Smooth muscle cell (in vitro differentiated cells): ENCODE data around the gene CDK4. TPM values are rescaled to one million over a fixed set of nuclear protein-coding genes. Genes with fewer than 3 reads are reported as not detected.

Source experiments
- DNase-seq: peaks from one replicate; lab custom pipeline; 2025; ENCODE audit not compliant: unreplicated experiment; lab: John Stamatoyannopoulos, UW
- H2AFZ ChIP-seq: fragments of 200-600 bp; sonication (generic); 2 replicates; pipeline ENCODE4 v1.6.0; 2016; ENCODE audit warnings: antibody characterized with exemption, low read depth, mild to moderate bottlenecking
- H3F3A ChIP-seq: fragments of 200-600 bp; sonication (generic); 2 replicates; pipeline ENCODE4 v1.6.0; 2017; ENCODE audit warnings: antibody characterized with exemption, low read depth
- H3K27ac ChIP-seq: fragments of 200-600 bp; sonication (generic); 2 replicates; pipeline ENCODE4 v1.5.1; 2016; ENCODE audit warnings: low read depth, mild to moderate bottlenecking
- H3K27me3 ChIP-seq: fragments of 200-600 bp; sonication (generic); 2 replicates; pipeline ENCODE4 v1.6.1; 2016; ENCODE audit warnings: low read depth, mild to moderate bottlenecking
- H3K36me3 ChIP-seq: fragments of 200-600 bp; sonication (generic); 2 replicates; pipeline ENCODE4 v1.5.1; 2016; ENCODE audit warnings: low read depth
- H3K4me1 ChIP-seq: fragments of 200-600 bp; sonication (generic); 2 replicates; pipeline ENCODE4 v1.5.1; 2016; ENCODE audit warnings: low read depth
- H3K4me2 ChIP-seq: fragments of 200-600 bp; sonication (generic); 2 replicates; pipeline ENCODE4 v1.6.0; 2016; ENCODE audit warnings: mild to moderate bottlenecking
- H3K4me3 ChIP-seq: fragments of 200-600 bp; sonication (generic); 2 replicates; pipeline ENCODE4 v1.5.1; 2016; ENCODE audit warnings: mild to moderate bottlenecking
- H3K79me2 ChIP-seq: fragments of 200-600 bp; sonication (generic); 2 replicates; pipeline ENCODE4 v1.6.0; 2016; ENCODE audit warnings: low read depth, mild to moderate bottlenecking
- H3K9ac ChIP-seq: fragments of 200-600 bp; sonication (generic); 2 replicates; pipeline ENCODE4 v1.6.0; 2016; ENCODE audit warnings: low read depth
- H3K9me3 ChIP-seq: fragments of 200-600 bp; sonication (generic); replicated peaks from 2 replicates; pipeline ENCODE4 v1.5.1; 2016; ENCODE audit warnings: low read depth
- H4K20me1 ChIP-seq: fragments of 200-600 bp; sonication (generic); 2 replicates; pipeline ENCODE4 v1.6.0; 2016; ENCODE audit warnings: low read depth
- WGBS: methylation state at CpG from one replicate; pipeline ENCODE4 v1.1.7; 2016; ENCODE audit warnings: low lambda C conversion rate; 5-methylcytosine and 5-hydroxymethylcytosine counted together
- polyA plus RNA-seq: library from polyadenylated mRNA; unstranded; fragments of >200 nt; fragmentation: Nextera tagmentation; extraction: Ambion mirVana; gene quantifications from 2 replicates; pipeline ENCODE4 v1.2.1, GENCODE V29; 2016
- total RNA-seq: library from RNA; depleted of rRNA; stranded (reverse); fragments of >200 nt; gene quantifications from 2 replicates; pipeline ENCODE4 v1.2.3, GENCODE V29; 2014
- TF ChIP-seq, protein P1 (sequence below): fragments of 200-600 bp; sonication (generic); IDR thresholded peaks from 2 replicates; pipeline ENCODE4 v1.5.1; 2017; ENCODE audit warnings: borderline replicate concordance, mild to moderate bottlenecking, antibody characterized with exemption; ENCODE audit not compliant: insufficient read depth, poor library complexity, severe bottlenecking

The CDK4 gene
- total and polyA plus RNA-seq, 2 experiments from 2014 or later, result 144 to 235 TPM

DNA sequence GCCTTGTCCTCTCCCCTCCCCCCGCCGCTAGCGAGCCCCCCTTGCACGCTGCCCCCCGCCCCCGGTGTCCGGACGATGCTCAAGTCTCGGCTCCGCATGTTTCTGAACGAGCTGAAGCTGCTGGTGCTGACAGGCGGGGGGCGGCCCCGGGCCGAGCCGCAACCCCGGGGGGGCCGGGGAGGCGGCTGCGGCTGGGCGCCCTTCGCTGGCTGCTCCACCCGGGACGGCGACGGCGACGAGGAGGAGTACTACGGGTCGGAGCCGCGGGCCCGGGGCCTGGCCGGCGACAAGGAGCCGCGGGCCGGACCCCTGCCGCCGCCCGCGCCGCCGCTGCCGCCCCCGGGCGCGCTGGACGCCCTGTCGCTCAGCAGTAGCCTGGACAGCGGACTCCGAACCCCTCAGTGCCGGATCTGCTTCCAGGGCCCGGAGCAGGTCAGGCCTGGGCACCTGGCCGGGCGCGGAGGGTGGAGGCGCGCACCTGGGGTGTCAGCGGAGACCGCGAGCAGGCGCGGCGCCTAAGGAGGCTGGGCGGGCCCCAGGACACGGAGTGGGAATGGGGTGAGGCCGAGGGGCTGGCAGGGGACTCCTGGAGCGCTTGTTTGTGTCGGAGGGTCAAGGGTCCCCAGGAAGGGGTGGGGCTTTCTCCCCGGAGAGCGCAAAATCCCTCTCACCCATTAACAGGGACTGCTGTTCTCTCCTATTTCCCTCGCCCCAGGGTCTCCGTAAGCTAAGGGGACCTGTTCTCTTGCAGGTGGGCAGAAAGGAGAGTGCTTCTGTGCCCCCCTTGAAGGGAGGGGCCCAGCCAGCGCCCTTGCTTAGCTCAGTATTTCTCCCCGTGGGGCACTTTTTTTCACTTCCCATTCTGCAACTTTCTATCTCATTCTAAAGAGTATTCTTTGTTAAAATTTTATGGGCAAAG, 3.6 kb upstream of the CDK4 start:
- DNase-seq, result no peak
- WGBS, result 1% methylated on average over 57 of the region's 76 CpGs
- H3K27me3 ChIP-seq, result peaks cover 35% of the 10 kb centered on the region
- peak overlapping the region; percentile 63 for H3K4me3 ChIP-seq
- peaks cover 7% of the 10 kb centered on the region for H3F3A ChIP-seq
- peaks cover 10% of the 10 kb centered on the region for H4K20me1 ChIP-seq
- no peak overlapping the region for H3K27ac ChIP-seq
- H3K9me3 ChIP-seq, result no peaks in the 10 kb centered on the region
- no peaks in the 10 kb centered on the region for H3K36me3 ChIP-seq
- H3K4me1 ChIP-seq, result peaks cover 23% of the 10 kb centered on the region
- TF ChIP-seq, protein P1, sequence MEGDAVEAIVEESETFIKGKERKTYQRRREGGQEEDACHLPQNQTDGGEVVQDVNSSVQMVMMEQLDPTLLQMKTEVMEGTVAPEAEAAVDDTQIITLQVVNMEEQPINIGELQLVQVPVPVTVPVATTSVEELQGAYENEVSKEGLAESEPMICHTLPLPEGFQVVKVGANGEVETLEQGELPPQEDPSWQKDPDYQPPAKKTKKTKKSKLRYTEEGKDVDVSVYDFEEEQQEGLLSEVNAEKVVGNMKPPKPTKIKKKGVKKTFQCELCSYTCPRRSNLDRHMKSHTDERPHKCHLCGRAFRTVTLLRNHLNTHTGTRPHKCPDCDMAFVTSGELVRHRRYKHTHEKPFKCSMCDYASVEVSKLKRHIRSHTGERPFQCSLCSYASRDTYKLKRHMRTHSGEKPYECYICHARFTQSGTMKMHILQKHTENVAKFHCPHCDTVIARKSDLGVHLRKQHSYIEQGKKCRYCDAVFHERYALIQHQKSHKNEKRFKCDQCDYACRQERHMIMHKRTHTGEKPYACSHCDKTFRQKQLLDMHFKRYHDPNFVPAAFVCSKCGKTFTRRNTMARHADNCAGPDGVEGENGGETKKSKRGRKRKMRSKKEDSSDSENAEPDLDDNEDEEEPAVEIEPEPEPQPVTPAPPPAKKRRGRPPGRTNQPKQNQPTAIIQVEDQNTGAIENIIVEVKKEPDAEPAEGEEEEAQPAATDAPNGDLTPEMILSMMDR, result no peak
- H3K4me2 ChIP-seq, result peak overlapping the region; percentile 94
- no peak overlapping the region for H3K9ac ChIP-seq
- no peak overlapping the region for H2AFZ ChIP-seq
- peaks cover 9% of the 10 kb centered on the region for H3K79me2 ChIP-seq

DNA sequence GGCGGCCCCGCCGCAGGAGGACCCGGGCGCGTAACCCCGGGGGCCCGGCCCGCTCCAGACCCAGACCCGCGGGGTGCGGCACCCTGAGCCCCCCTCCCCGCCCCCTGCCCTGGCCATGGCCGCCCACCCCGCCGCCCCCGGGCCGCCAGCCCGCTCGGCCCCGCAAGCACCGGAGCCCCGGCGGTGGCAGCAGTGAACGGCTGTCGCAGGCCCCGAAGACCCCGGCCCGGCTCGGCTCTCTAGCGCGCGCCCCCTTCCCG, 3.0 kb upstream of the CDK4 start:
- H3K4me2 ChIP-seq, result peak overlapping the region; percentile 94
- H3K79me2 ChIP-seq, result peaks cover 15% of the 10 kb centered on the region
- TF ChIP-seq, protein P1, result no peak
- peaks cover 7% of the 10 kb centered on the region for H3F3A ChIP-seq
- peaks cover 23% of the 10 kb centered on the region for H3K4me1 ChIP-seq
- no peak overlapping the region for H3K27ac ChIP-seq
- no peak overlapping the region for H2AFZ ChIP-seq
- no peaks in the 10 kb centered on the region for H3K9me3 ChIP-seq
- H3K27me3 ChIP-seq, result peaks cover 35% of the 10 kb centered on the region
- no peak for DNase-seq
- no peaks in the 10 kb centered on the region for H3K36me3 ChIP-seq
- no peak overlapping the region for H3K9ac ChIP-seq
- peak overlapping the region; percentile 63 for H3K4me3 ChIP-seq
- peaks cover 6% of the 10 kb centered on the region for H4K20me1 ChIP-seq
- 2% methylated on average over 17 of the region's 34 CpGs for WGBS

DNA sequence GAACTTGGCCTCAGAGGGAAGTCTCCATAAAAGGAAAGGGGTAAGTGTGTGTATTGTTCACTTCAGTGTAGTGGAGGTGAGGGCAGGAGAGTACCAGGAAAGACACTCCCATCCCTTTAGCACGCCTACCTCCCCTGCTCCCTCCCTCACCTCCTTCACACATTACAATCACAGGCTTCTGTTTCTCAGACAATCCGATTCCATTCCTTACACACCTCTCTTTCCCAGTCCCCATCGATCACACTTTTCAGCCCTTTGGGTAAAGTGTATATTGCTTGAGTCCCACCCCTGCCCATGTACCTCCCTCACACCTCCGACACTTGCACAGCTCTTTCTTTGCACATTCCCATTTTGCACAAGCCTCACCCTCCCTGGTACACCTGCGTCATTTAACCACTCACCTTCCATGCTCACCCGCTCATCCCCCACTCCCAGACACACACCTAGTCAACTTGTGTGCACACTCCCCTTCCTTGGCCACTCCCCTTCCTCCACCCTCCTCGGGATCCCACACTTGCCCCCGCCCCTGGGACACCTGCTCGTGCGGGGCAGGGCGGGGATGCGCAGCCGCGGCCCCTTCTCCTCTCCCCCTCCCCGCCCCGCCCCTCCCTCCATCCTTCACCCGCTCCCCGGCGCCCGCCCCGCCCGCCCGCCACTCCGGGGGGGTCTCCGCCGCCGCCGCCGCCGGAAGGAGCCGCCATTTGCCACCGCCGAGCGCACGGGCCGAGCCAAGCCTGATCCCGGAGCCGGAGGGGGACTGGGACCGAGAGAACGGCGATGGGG, 2.5 kb upstream of the CDK4 start, which contains the start of gene MARCHF9:
MARCHF9 (plus strand) TSS at position 693 of the 783 bp plus-strand sequence. CDS start 426 bp downstream, outside the sequence.
- Histone ChIP-seq H3K4me3 (peak within 1 kb of the TSS; percentile 63), H3K79me2 (peaks cover 20% of the 10 kb centered on the region), H3K36me3 (no peaks in the 10 kb centered on the region), H3F3A (peaks cover 7% of the 10 kb centered on the region), H3K4me2 (peak within 1 kb of the TSS; percentile 94), H4K20me1 (peaks cover under 1% of the 10 kb centered on the region), H3K27ac (no peak within 1 kb of the TSS), H2AFZ (no peak within 1 kb of the TSS), H3K4me1 (peaks cover 23% of the 10 kb centered on the region), H3K9me3 (no peaks in the 10 kb centered on the region), H3K9ac (no peak within 1 kb of the TSS), H3K27me3 (peaks cover 35% of the 10 kb centered on the region)
- TF ChIP-seq, protein P1, result no peak
- WGBS, result 2% methylated on average over 8 of the region's 41 CpGs
- DNase-seq, result no peak
